Measurements from ENCODE around the gene TEDC1. TPM values are rescaled to one million over a fixed set of nuclear protein-coding genes. Genes with fewer than 3 reads are reported as not detected.

TEDC1 gene
- total RNA-seq, 1 donor from 2014 or later: 18.1 TPM

- CTCF ChIA-PET: no interaction called here
- H3K27me3 Mint-ChIP-seq: no peaks in the 10 kb centered on the region
- H3K9me3 Mint-ChIP-seq: no peaks in the 10 kb centered on the region
- DNase-seq: no peak
- POLR2A ChIA-PET: no interaction called here
- ATAC-seq (ENCODE audit: low read depth): no peak
- no peak overlapping the region for H3K4me3 Mint-ChIP-seq
- peaks cover 17% of the 10 kb centered on the region for H3K4me1 Mint-ChIP-seq
- intact Hi-C loops (cut with micrococcal nuclease): loop anchor here (5.0 kb wide), 2 partner anchors 506 to 566 kb away; partner anchors contain the start of gene CLBA1
- H3K36me3 Mint-ChIP-seq (ENCODE audit: low read depth): peaks cover 2% of the 10 kb centered on the region
- H3K27ac Mint-ChIP-seq: no peak overlapping the region
- TF ChIP-seq CTCF (IDR thresholded peaks at IDR 0.05): no peak
Measured at GRCh38 chr14:105492971-105493871, 2.2 kb downstream of the TEDC1 start.

- Mint-ChIP-seq H3K36me3 (ENCODE audit: low read depth) (peaks cover 2% of the 10 kb centered on the region), H3K4me1 (peaks cover 12% of the 10 kb centered on the region), H3K4me3 (no peak overlapping the region), H3K27me3 (no peaks in the 10 kb centered on the region), H3K9me3 (no peaks in the 10 kb centered on the region), H3K27ac (no peak overlapping the region)
- no peak for DNase-seq
- no peak for ATAC-seq (ENCODE audit: low read depth)
- CTCF ChIA-PET: no interaction called here
- intact Hi-C loops (cut with micrococcal nuclease): loop anchor here (5.0 kb wide), 2 partner anchors 507 to 567 kb away; partner anchors contain the start of gene CLBA1
- POLR2A ChIA-PET: no interaction called here
- no peak for TF ChIP-seq CTCF (IDR thresholded peaks at IDR 0.05)
Measured at GRCh38 chr14:105493921-105494605, 3.0 kb downstream of the TEDC1 start.

GRCh38 chr14:105494606-105494929 is 3.5 kb downstream of the TEDC1 start:
- Mint-ChIP-seq H3K4me1 (peaks cover 7% of the 10 kb centered on the region), H3K4me3 (no peak overlapping the region), H3K27ac (no peak overlapping the region), H3K9me3 (no peaks in the 10 kb centered on the region), H3K36me3 (ENCODE audit: low read depth) (peaks cover 2% of the 10 kb centered on the region), H3K27me3 (no peaks in the 10 kb centered on the region)
- ChIA-PET CTCF (no interaction called here), POLR2A (no interaction called here)
- intact Hi-C loops (cut with micrococcal nuclease): loop anchor here (5.0 kb wide), 2 partner anchors 507 to 567 kb away; partner anchors contain the start of gene CLBA1
- no peak for ATAC-seq (ENCODE audit: low read depth)
- DNase-seq: no peak
- no peak for TF ChIP-seq CTCF (IDR thresholded peaks at IDR 0.05)

- POLR2A ChIA-PET: no interaction called here
- H3K36me3 Mint-ChIP-seq (ENCODE audit: low read depth): peaks cover 2% of the 10 kb centered on the region
- CTCF ChIA-PET: no interaction called here
- DNase-seq: no peak
- intact Hi-C loops (cut with micrococcal nuclease): no loop called here
- TF ChIP-seq CTCF (IDR thresholded peaks at IDR 0.05): no peak
- no peaks in the 10 kb centered on the region for H3K27me3 Mint-ChIP-seq
- H3K27ac Mint-ChIP-seq: no peak overlapping the region
- peaks cover 5% of the 10 kb centered on the region for H3K4me1 Mint-ChIP-seq
- H3K4me3 Mint-ChIP-seq: no peak overlapping the region
- ATAC-seq (ENCODE audit: low read depth): no peak
- no peaks in the 10 kb centered on the region for H3K9me3 Mint-ChIP-seq
Measured at GRCh38 chr14:105495101-105495989, 4.3 kb downstream of the TEDC1 start.
